H1 (cell line): ENCODE data around the gene MUC5AC. TPM values are rescaled to one million over a fixed set of nuclear protein-coding genes. Genes with fewer than 3 reads are reported as not detected.

ENCODE experiments used
- CTCF ChIA-PET: fragments of 300-600 bp; sonication (Branson Sonifier 250); formaldehyde crosslinking; loops from one replicate; lab custom pipeline; 2021; ENCODE audit not compliant: partially characterized antibody; lab: Charles Lee
- POLR2A ChIA-PET: fragments of 300-600 bp; sonication (Branson Sonifier 250); formaldehyde crosslinking; loops from one replicate; lab custom pipeline; 2021; ENCODE audit warnings: inconsistent platforms; ENCODE audit not compliant: partially characterized antibody; lab: Charles Lee
- DNase-seq, 2 experiments: peaks; one replicate each; pipeline versions ENCODE4 v3.0.0 to v3.0.0-alpha.2; 2010 to 2022; ENCODE audit warnings: low spot score in 2 of 2, low read depth in 1 of 2, mixed read lengths in 1 of 2
- FAIRE-seq: peaks from 2 replicates; lab custom pipeline; 2011; peaks lifted over from hg19 to GRCh38; lab: Jason Lieb, UNC
- H2AFZ ChIP-seq: 2 replicates; pipeline ENCODE4 v1.8.1; 2012; ENCODE audit warnings: low read length, inconsistent platforms
- H2AK5ac ChIP-seq: 2 replicates; pipeline ENCODE4 v1.6.1; 2013; ENCODE audit warnings: low read depth, low read length
- H2BK120ac ChIP-seq: replicated peaks from 2 replicates; pipeline ENCODE3; 2013; ENCODE audit warnings: low read depth, low read length, inconsistent platforms
- H2BK12ac ChIP-seq: 2 replicates; pipeline ENCODE4 v1.6.1; 2013; ENCODE audit warnings: low read depth, low read length
- H2BK15ac ChIP-seq: 2 replicates; pipeline ENCODE4 v1.6.1; 2013; ENCODE audit warnings: low read length
- H2BK20ac ChIP-seq: 2 replicates; pipeline ENCODE4 v1.6.1; 2013; ENCODE audit warnings: low read length
- H2BK5ac ChIP-seq: 2 replicates; pipeline ENCODE4 v1.6.1; 2013; ENCODE audit warnings: low read depth, low read length
- H3K14ac ChIP-seq: 2 replicates; pipeline ENCODE4 v1.6.1; 2013; ENCODE audit warnings: inconsistent platforms; ENCODE audit not compliant: insufficient read length
- H3K18ac ChIP-seq: 2 replicates; pipeline ENCODE4 v1.6.1; 2013; ENCODE audit warnings: low read length; ENCODE audit errors: extremely low read depth
- H3K23ac ChIP-seq: 2 replicates; pipeline ENCODE4 v1.6.1; 2013; ENCODE audit warnings: inconsistent platforms; ENCODE audit not compliant: insufficient read length
- H3K23me2 ChIP-seq: 2 replicates; pipeline ENCODE4 v1.6.1; 2013; ENCODE audit warnings: low read depth, low read length
- H3K27ac ChIP-seq: 2 replicates; pipeline ENCODE4 v1.6.1; 2011; ENCODE audit warnings: low read depth, low read length, inconsistent platforms
- H3K27me3 ChIP-seq, 4 experiments: replicated peaks in 1 of 4; 1 replicate in 1 of 4; 2 replicates in 3 of 4; pipeline versions ENCODE4 v1.6.1 to v1.8.1; 2011 to 2013; ENCODE audit warnings: low read length in 3 of 4, mild to moderate bottlenecking in 3 of 4, inconsistent platforms in 2 of 4, mixed read lengths in 2 of 4, moderate library complexity in 1 of 4; ENCODE audit not compliant: control insufficient read depth in 3 of 4, insufficient read depth in 3 of 4; ENCODE audit errors: extremely low read depth in 1 of 4
- H3K36me3 ChIP-seq, 4 experiments: 2 replicates each; pipeline versions ENCODE4 v1.6.1 to v1.8.1; 2011 to 2013; ENCODE audit warnings: mild to moderate bottlenecking in 4 of 4, low read length in 3 of 4, moderate library complexity in 2 of 4, control low read depth in 1 of 4, inconsistent platforms in 1 of 4; ENCODE audit not compliant: insufficient read depth in 4 of 4, control insufficient read depth in 2 of 4
- H3K4ac ChIP-seq: replicated peaks from 2 replicates; pipeline ENCODE3; 2013; ENCODE audit warnings: low read length, low read depth, mixed read lengths, inconsistent platforms; ENCODE audit not compliant: insufficient read length
- H3K4me1 ChIP-seq, 4 experiments: replicated peaks in 1 of 4; 1 replicate in 1 of 4; 2 replicates in 3 of 4; pipeline versions ENCODE4 v1.6.1 to v1.8.1; 2011 to 2013; ENCODE audit warnings: low read length in 3 of 4, inconsistent platforms in 2 of 4, mixed read lengths in 1 of 4; ENCODE audit not compliant: insufficient read depth in 4 of 4, control insufficient read depth in 3 of 4
- H3K4me2 ChIP-seq, 2 experiments: 2 replicates each; pipeline versions ENCODE4 v1.6.1 to v1.8.1; 2011 to 2013; ENCODE audit warnings: low read depth in 2 of 2, low read length in 2 of 2, control low read depth in 1 of 2, inconsistent platforms in 1 of 2, mild to moderate bottlenecking in 1 of 2; ENCODE audit not compliant: insufficient read depth in 1 of 2
- H3K4me3 ChIP-seq, 4 experiments: fragments of 200-600, 300-600 bp in 1 of 4; sonication (generic), shearing (Covaris generic), sonication (Bioruptor Twin) in 1 of 4; 2 replicates each; pipeline versions ENCODE4 v1.5.1 to v1.8.1; 2011 to 2016; ENCODE audit warnings: low read length in 4 of 4, low read depth in 3 of 4, control low read depth in 2 of 4, inconsistent platforms in 2 of 4, mild to moderate bottlenecking in 2 of 4, mixed read lengths in 1 of 4, moderate library complexity in 1 of 4; ENCODE audit not compliant: insufficient read depth in 2 of 4; ENCODE audit errors: extremely low read depth in 1 of 4
- H3K56ac ChIP-seq: replicated peaks from 2 replicates; pipeline ENCODE3; 2013; ENCODE audit warnings: low read depth, mild to moderate bottlenecking, mixed read lengths, low read length, inconsistent platforms; ENCODE audit not compliant: insufficient read length
- H3K79me1 ChIP-seq: 2 replicates; pipeline ENCODE4 v1.6.1; 2013; ENCODE audit warnings: low read depth, low read length, control low read depth
- H3K79me2 ChIP-seq, 2 experiments: 2 replicates each; pipeline versions ENCODE4 v1.6.1 to v1.8.1; 2012 to 2013; ENCODE audit warnings: low read length in 2 of 2, mild to moderate bottlenecking in 2 of 2, inconsistent platforms in 1 of 2; ENCODE audit not compliant: insufficient read depth in 2 of 2, control insufficient read depth in 1 of 2
- H3K9ac ChIP-seq, 4 experiments: replicated peaks in 1 of 4; 1 replicate in 1 of 4; 2 replicates in 3 of 4; pipeline versions ENCODE4 v1.6.1 to v1.8.1; 2011 to 2013; ENCODE audit warnings: low read depth in 3 of 4, low read length in 3 of 4, control low read depth in 2 of 4, mild to moderate bottlenecking in 2 of 4, moderate library complexity in 2 of 4, inconsistent platforms in 1 of 4; ENCODE audit errors: extremely low read depth in 1 of 4
- H3K9me3 ChIP-seq, 2 experiments: 2 replicates each; pipeline versions ENCODE4 v1.6.1 to v1.8.1; 2012 to 2013; ENCODE audit warnings: mild to moderate bottlenecking in 2 of 2, moderate library complexity in 2 of 2, control low read depth in 1 of 2, inconsistent platforms in 1 of 2, low read depth in 1 of 2, low read length in 1 of 2, mixed read lengths in 1 of 2; ENCODE audit not compliant: insufficient read depth in 2 of 2
- H4K20me1 ChIP-seq, 2 experiments: replicated peaks in 1 of 2; 2 replicates each; pipeline versions ENCODE3 to v1.8.1; 2011 to 2013; ENCODE audit warnings: inconsistent platforms in 2 of 2, low read length in 2 of 2, mild to moderate bottlenecking in 1 of 2; ENCODE audit not compliant: insufficient read depth in 2 of 2, control insufficient read depth in 1 of 2
- H4K5ac ChIP-seq: 2 replicates; pipeline ENCODE4 v1.6.1; 2013; ENCODE audit warnings: low read length, low read depth, mixed read lengths, inconsistent platforms; ENCODE audit not compliant: insufficient read length
- H4K8ac ChIP-seq: 2 replicates; pipeline ENCODE4 v1.8.0; 2013; ENCODE audit warnings: mild to moderate bottlenecking, moderate library complexity, low read length, inconsistent platforms; ENCODE audit not compliant: insufficient read depth; ENCODE audit errors: extremely low read depth
- H4K91ac ChIP-seq: replicated peaks from 2 replicates; pipeline ENCODE3; 2013; ENCODE audit warnings: low read length, mixed read lengths, inconsistent platforms; ENCODE audit not compliant: insufficient read length
- BACH1 ChIP-seq: IDR thresholded peaks from 2 replicates; pipeline ENCODE4 v1.6.1; 2012; ENCODE audit warnings: low read length, improper control_type of control experiment
- CREB1 ChIP-seq: IDR thresholded peaks from 2 replicates; pipeline ENCODE4 v1.6.1; 2012; ENCODE audit warnings: inconsistent platforms
- CTBP2 ChIP-seq: IDR thresholded peaks from 2 replicates; pipeline ENCODE4 v1.7.0; 2011; ENCODE audit warnings: borderline replicate concordance, mild to moderate bottlenecking, moderate library complexity, mixed read lengths, low read length; ENCODE audit not compliant: insufficient read depth, insufficient read length
- RFX5 ChIP-seq: IDR thresholded peaks from 2 replicates; pipeline ENCODE4 v1.6.1; 2011; ENCODE audit warnings: low read depth, low read length, improper control_type of control experiment, borderline replicate concordance
- SAP30 ChIP-seq: fragments of 300-600 bp; sonication (generic); IDR thresholded peaks from 2 replicates; pipeline ENCODE4 v1.7.1; 2012; ENCODE audit warnings: low read length, moderate library complexity, mild to moderate bottlenecking, inconsistent platforms; ENCODE audit not compliant: insufficient read depth, insufficient replicate concordance
- SRF ChIP-seq: IDR thresholded peaks from 2 replicates; pipeline ENCODE4 v1.6.1; 2011; ENCODE audit warnings: mild to moderate bottlenecking, low read depth, low read length, moderate library complexity
- SUZ12 ChIP-seq: fragments of 200-600 bp; sonication (generic); IDR thresholded peaks from 2 replicates; pipeline ENCODE4 v1.6.1; 2012; ENCODE audit warnings: mild to moderate bottlenecking, inconsistent platforms, low read length, moderate library complexity, mixed read lengths
- TAF1 ChIP-seq: IDR thresholded peaks from 2 replicates; pipeline ENCODE4 v1.6.1; 2011; ENCODE audit warnings: mild to moderate bottlenecking, low read depth, low read length
- YY1 ChIP-seq: IDR thresholded peaks from 2 replicates; pipeline ENCODE4 v1.6.1; 2011; ENCODE audit warnings: low read depth, mild to moderate bottlenecking, low read length
- ZNF274 ChIP-seq: IDR thresholded peaks from 2 replicates; pipeline ENCODE4 v1.7.0; 2012; ENCODE audit warnings: low read length, borderline replicate concordance; ENCODE audit errors: extremely low read depth
- WGBS, 2 experiments: shearing (Covaris generic) in 1 of 2; methylation state at CpG; one replicate each; pipeline versions ENCODE4 v1.1.6 to v1.1.7; 2013 to 2015; ENCODE audit warnings: low lambda C conversion rate in 2 of 2, mixed read lengths in 2 of 2, inconsistent platforms in 1 of 2, low coverage in 1 of 2, missing lambda C conversion rate in 1 of 2; ENCODE audit not compliant: insufficient replicate concordance in 2 of 2, insufficient coverage in 1 of 2, insufficient read length in 1 of 2; ENCODE audit errors: extremely low coverage in 1 of 2, missing lambda C conversion rate in 1 of 2; 5-methylcytosine and 5-hydroxymethylcytosine counted together
- polyA plus RNA-seq, 7 experiments: library from polyadenylated mRNA; depleted of rRNA in 3 of 7; stranded (reverse) in 5 of 7; unstranded in 2 of 7; fragments of >200 nt in 5 of 7; fragments of 200-250 nt in 2 of 7; gene quantifications; 1 replicate in 5 of 7; 2 replicates in 1 of 7; 4 replicates in 1 of 7; pipeline versions ENCODE4 v1.2.1 to v1.2.3, GENCODE V29; 2011 to 2013; ENCODE audit warnings: missing spikeins in 2 of 7, mixed read lengths in 2 of 7
- total RNA-seq: library from RNA; stranded (reverse); fragmentation: NEBNext Ultra II Directional; extraction: Animal tissue kit (Norgen Biotek cat#: 25700); gene quantifications from 2 replicates; pipeline ENCODE4 v1.2.1, GENCODE V29; 2021
- TF ChIP-seq, protein P1 (sequence below): IDR thresholded peaks from 2 replicates; pipeline ENCODE4 v1.6.1; 2012; ENCODE audit warnings: inconsistent platforms

The MUC5AC gene
- total and polyA plus RNA-seq, 2 of the 8 experiments (the other 6 are each of a cell fraction or from before 2014, with no cell fraction given) = not detected

DNA sequence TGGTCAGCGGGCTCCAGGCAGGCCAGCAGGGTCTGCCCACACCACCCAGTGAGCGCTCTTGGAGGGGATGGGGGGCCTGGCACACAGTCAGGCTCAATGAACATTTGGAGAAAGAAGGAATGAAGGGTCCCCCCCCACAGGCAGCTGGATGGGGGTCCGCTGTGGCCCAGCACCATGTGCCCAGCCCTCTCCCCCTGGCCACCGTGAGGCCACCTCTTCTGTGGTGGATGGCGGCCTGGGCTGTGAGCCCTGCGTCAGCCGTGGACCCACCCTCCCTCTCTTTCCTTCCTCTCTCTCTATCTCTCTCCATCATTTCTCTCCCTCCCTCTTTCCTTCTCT lies 35.1 kb upstream of the MUC5AC start:
- no peak overlapping the region for H3K23ac ChIP-seq
- no peak overlapping the region for H3K27ac ChIP-seq
- H4K8ac ChIP-seq = no peak overlapping the region
- no peak overlapping the region for H3K4me2 ChIP-seq
- H3K9ac ChIP-seq = no peak overlapping the region
- H3K4ac ChIP-seq = no peak overlapping the region
- no peaks in the 10 kb centered on the region for H3K27me3 ChIP-seq
- no peak for DNase-seq
- peaks cover 10% of the 10 kb centered on the region; the same call in 1 of the 2 replicates for H3K23me2 ChIP-seq
- H3K9me3 ChIP-seq = peaks cover 14 to 67% of the 10 kb centered on the region in 2 experiments
- no peak overlapping the region for H2AK5ac ChIP-seq
- H2BK15ac ChIP-seq = no peak overlapping the region
- no peak for FAIRE-seq
- H3K4me3 ChIP-seq = no peak overlapping the region
- TF ChIP-seq CREB1 (no peak), RFX5 (no peak), SRF (no peak), SUZ12 (no peak), BACH1 (no peak), YY1 (no peak), CTBP2 (no peak), SAP30 (no peak), TAF1 (no peak), ZNF274 (no peak)
- TF ChIP-seq, protein P1, sequence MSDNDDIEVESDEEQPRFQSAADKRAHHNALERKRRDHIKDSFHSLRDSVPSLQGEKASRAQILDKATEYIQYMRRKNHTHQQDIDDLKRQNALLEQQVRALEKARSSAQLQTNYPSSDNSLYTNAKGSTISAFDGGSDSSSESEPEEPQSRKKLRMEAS = no peak
- H3K18ac ChIP-seq = no peak overlapping the region
- no peak overlapping the region for H2BK120ac ChIP-seq
- H4K5ac ChIP-seq = no peak overlapping the region
- no peaks in the 10 kb centered on the region for H3K79me2 ChIP-seq
- WGBS, 2 experiments = 92% methylated on average over 7 of the region's 7 CpGs; no CpG with 5 or more reads in 1 of the 2 experiments
- no peak overlapping the region for H3K14ac ChIP-seq
- no peaks in the 10 kb centered on the region for H3K79me1 ChIP-seq
- H3K36me3 ChIP-seq = no peaks in the 10 kb centered on the region
- no peaks in the 10 kb centered on the region for H4K20me1 ChIP-seq
- no peak overlapping the region for H3K56ac ChIP-seq
- no peaks in the 10 kb centered on the region for H3K4me1 ChIP-seq
- no peak overlapping the region for H2BK5ac ChIP-seq
- no peak overlapping the region for H4K91ac ChIP-seq
- ChIA-PET CTCF (interaction anchor here (1.1 kb wide), 1 partner anchor 12 kb away, joined by 3 read pairs; no protein-coding TSS in a partner anchor), POLR2A (no interaction called here)
- H2AFZ ChIP-seq = no peak overlapping the region
- no peak overlapping the region for H2BK12ac ChIP-seq
- H2BK20ac ChIP-seq = no peak overlapping the region
